Parathyroid adenoma (tissue), 2 donors: Measurements from ENCODE around the gene ZNF611.
A peak's percentile ranks its signal among the peaks of the same experiment; 100 is the strongest.
"Not testable (repeated sequence)": the region's sequence is repeated elsewhere in the genome, so short reads cannot be mapped to it uniquely, and the experiment has no call there.

Experiments used
- H2AFZ ChIP-seq: fragments of 300-600 bp; sonication (generic); one replicate; pipeline ENCODE4 v1.7.0; 2017; ENCODE audit warnings: antibody characterized with exemption, mild to moderate bottlenecking
- H3K27ac ChIP-seq: fragments of 300-600 bp; sonication (generic); one replicate; pipeline ENCODE4 v1.7.0; 2017
- H3K27me3 ChIP-seq: fragments of 300-600 bp; sonication (generic); one replicate; pipeline ENCODE4 v1.7.0; 2017; ENCODE audit warnings: low read length; ENCODE audit not compliant: control insufficient read depth, insufficient read depth
- H3K36me3 ChIP-seq: fragments of 300-600 bp; sonication (generic); one replicate; pipeline ENCODE4 v1.7.0; 2017; ENCODE audit warnings: low read length; ENCODE audit not compliant: control insufficient read depth, insufficient read depth
- H3K4me1 ChIP-seq: fragments of 300-600 bp; sonication (generic); one replicate; pipeline ENCODE4 v1.7.0; 2017; ENCODE audit warnings: control low read depth
- H3K4me2 ChIP-seq: fragments of 300-600 bp; sonication (generic); one replicate; pipeline ENCODE4 v1.7.0; 2017; ENCODE audit warnings: low read length
- H3K4me3 ChIP-seq: fragments of 300-600 bp; sonication (generic); one replicate; pipeline ENCODE4 v1.7.0; 2017; ENCODE audit warnings: low read depth, low read length
- H3K79me2 ChIP-seq: fragments of 300-600 bp; sonication (generic); one replicate; pipeline ENCODE4 v1.7.0; 2017; ENCODE audit warnings: control low read depth
- H3K9ac ChIP-seq: fragments of 300-600 bp; sonication (generic); one replicate; pipeline ENCODE4 v1.7.0; 2017; ENCODE audit warnings: mild to moderate bottlenecking
- H3K9me3 ChIP-seq: fragments of 300-600 bp; sonication (generic); one replicate; pipeline ENCODE4 v1.7.0; 2017; ENCODE audit warnings: low read length; ENCODE audit not compliant: control insufficient read depth
- TF ChIP-seq, protein P1 (sequence below): fragments of 300-600 bp; sonication (generic); IDR thresholded peaks from one replicate; pipeline ENCODE4 v1.7.0; 2017; ENCODE audit warnings: antibody characterized with exemption, mild to moderate bottlenecking
- donor health status: primary hyperparathyroidism.

The ZNF611 gene

DNA sequence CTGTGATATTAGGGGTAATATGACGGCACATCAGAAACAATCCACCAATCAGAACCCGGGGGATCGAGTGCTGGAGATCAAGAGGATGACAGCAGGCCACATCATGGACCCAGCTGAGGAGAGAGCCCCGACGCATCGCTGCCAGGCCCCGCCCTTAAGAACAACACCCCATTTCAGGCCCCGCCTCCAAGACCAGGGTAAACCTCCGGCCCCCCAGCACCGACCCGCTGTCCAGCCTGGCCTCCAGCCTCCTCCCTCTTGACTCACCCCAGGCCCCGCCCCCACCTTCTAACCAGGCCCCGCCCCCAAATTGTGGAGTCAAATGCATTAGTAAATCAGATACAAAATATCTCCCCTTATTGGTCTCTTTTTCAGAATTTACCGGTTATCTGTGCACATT is 4.7 kb upstream of the ZNF611 start:
- TF ChIP-seq, protein P1, sequence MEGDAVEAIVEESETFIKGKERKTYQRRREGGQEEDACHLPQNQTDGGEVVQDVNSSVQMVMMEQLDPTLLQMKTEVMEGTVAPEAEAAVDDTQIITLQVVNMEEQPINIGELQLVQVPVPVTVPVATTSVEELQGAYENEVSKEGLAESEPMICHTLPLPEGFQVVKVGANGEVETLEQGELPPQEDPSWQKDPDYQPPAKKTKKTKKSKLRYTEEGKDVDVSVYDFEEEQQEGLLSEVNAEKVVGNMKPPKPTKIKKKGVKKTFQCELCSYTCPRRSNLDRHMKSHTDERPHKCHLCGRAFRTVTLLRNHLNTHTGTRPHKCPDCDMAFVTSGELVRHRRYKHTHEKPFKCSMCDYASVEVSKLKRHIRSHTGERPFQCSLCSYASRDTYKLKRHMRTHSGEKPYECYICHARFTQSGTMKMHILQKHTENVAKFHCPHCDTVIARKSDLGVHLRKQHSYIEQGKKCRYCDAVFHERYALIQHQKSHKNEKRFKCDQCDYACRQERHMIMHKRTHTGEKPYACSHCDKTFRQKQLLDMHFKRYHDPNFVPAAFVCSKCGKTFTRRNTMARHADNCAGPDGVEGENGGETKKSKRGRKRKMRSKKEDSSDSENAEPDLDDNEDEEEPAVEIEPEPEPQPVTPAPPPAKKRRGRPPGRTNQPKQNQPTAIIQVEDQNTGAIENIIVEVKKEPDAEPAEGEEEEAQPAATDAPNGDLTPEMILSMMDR, result no peak
- Histone ChIP-seq H3K9me3 (no peaks in the 10 kb centered on the region), H3K4me2 (no peak overlapping the region), H3K27ac (no peak overlapping the region), H2AFZ (no peak overlapping the region), H3K27me3 (no peaks in the 10 kb centered on the region), H3K4me1 (no peaks in the 10 kb centered on the region), H3K79me2 (no peaks in the 10 kb centered on the region), H3K36me3 (no peaks in the 10 kb centered on the region), H3K9ac (no peak overlapping the region), H3K4me3 (no peak overlapping the region)

DNA sequence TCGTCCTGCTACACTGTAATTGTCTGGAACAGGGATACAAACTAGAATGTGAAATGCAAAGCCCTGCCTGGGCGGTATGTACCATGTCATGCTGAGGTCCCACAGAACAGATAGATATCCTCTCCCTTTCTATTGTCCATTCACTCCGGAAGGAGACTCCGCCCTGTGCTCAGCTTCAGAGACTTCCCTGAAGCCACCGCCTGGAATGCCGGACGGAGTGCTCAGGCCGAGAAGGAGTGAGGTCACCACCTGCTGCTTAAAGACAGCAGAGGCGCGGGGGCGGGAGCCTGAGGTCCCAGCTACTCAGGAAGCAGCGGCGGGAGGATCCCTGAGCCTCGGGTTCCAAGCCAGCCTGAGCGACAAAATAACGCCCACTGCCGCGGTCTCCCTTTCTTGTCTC is 890 bp upstream of the ZNF611 start:
- no peaks in the 10 kb centered on the region for H3K9me3 ChIP-seq
- no peaks in the 10 kb centered on the region for H3K27me3 ChIP-seq
- TF ChIP-seq, protein P1, result no peak
- peak overlapping the region; percentile 82 for H3K27ac ChIP-seq
- no peak overlapping the region for H3K4me2 ChIP-seq
- H3K79me2 ChIP-seq, result no peaks in the 10 kb centered on the region
- H3K36me3 ChIP-seq, result no peaks in the 10 kb centered on the region
- H3K4me1 ChIP-seq, result no peaks in the 10 kb centered on the region
- no peak overlapping the region for H3K9ac ChIP-seq
- H2AFZ ChIP-seq, result peak overlapping the region; percentile 80
- peak overlapping the region; percentile 85 for H3K4me3 ChIP-seq

DNA sequence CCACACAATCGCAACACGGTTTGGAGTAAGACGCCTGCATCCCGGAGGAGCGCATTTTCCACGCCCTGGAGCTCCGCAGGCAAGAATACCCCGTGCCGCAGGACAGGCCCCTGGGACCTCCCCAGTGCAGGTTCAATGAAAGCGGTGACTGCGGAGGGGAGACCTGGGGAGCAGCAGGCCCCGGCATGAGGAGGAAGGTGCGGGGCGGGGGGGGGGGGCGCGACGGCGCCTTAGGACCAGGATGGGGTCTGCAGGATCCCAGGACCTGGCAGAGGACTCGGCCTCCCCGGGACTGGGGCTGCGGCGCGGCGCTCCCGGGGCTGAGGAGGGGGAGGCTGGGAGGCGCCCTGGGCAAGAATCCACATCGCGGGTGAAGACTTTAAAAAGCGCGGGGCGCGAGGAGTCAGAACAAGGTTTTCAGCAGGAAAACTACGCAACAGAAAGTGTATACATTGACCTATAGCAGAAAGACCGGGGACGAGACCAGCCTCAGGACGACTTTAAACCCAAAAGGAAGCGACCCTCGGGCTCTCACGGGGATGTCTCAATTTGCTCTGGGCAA is 432 bp downstream of the ZNF611 start:
- no peaks in the 10 kb centered on the region for H3K79me2 ChIP-seq
- H3K9ac ChIP-seq, result peak overlapping the region; percentile 64
- no peaks in the 10 kb centered on the region for H3K9me3 ChIP-seq
- H3K36me3 ChIP-seq, result no peaks in the 10 kb centered on the region
- no peaks in the 10 kb centered on the region for H3K4me1 ChIP-seq
- no peaks in the 10 kb centered on the region for H3K27me3 ChIP-seq
- H3K4me2 ChIP-seq, result peak overlapping the region; percentile 95
- TF ChIP-seq, protein P1, result no peak
- H2AFZ ChIP-seq, result peak overlapping the region; percentile 80
- peak overlapping the region; percentile 85 for H3K4me3 ChIP-seq
- peak overlapping the region; percentile 82 for H3K27ac ChIP-seq

DNA sequence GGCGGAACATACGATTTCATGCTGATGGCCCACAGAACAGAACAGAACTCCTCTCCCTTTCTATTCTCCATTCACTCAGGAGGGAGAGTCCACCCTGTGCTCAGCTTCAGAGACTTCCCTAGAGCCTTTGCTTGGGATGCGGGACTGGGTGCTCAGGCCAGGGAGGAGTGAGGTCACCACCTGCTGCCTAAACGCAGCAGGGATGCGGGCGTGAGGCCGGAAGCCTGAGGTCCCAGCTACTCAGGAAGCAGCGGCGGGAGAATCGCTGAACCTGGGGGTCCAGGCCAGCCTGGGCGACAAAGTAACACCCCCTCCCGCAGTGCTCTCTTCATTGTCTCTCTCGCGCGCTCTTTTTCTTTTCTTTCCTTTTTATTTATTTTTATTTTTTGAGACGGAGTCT is 8.8 kb downstream of the ZNF611 start:
- not testable (repeated sequence) for H3K27ac ChIP-seq, H3K27me3 ChIP-seq, H3K9me3 ChIP-seq, H3K4me2 ChIP-seq, H3K4me3 ChIP-seq, H3K4me1 ChIP-seq, H3K36me3 ChIP-seq, H3K9ac ChIP-seq, H2AFZ ChIP-seq, H3K79me2 ChIP-seq

DNA sequence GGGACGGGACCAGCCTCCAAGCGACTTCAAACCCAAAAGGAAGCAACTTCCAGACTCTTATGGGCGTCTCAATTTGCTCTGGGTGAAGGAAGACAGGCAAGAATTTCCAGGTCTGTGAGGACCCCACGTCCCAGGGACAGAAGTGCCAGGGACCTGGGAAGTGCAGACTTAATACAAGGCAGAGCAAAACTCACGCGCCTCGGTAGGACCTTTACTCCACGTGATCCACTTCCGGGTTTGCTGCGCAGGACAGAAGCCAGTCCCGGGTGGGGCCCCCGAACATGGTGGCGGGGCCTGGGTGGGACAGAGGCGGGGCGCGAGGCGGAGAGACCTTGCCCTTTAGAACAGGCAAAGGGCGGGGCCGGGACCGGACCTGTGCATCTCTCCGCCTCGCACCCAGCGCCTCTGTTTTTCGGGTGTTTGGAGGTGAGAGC is 9.3 kb downstream of the ZNF611 start:
- TF ChIP-seq, protein P1, result no peak
- Histone ChIP-seq H2AFZ (no peak overlapping the region), H3K4me1 (no peaks in the 10 kb centered on the region), H3K27me3 (no peaks in the 10 kb centered on the region), H3K27ac (no peak overlapping the region), H3K9me3 (no peaks in the 10 kb centered on the region), H3K36me3 (no peaks in the 10 kb centered on the region), H3K4me3 (no peak overlapping the region), H3K79me2 (no peaks in the 10 kb centered on the region), H3K9ac (no peak overlapping the region), H3K4me2 (no peak overlapping the region)
